K562 (cell line): ENCODE data around the gene NR2F2. TPM values are rescaled to one million over a fixed set of nuclear protein-coding genes. Genes with fewer than 3 reads are reported as not detected.

ENCODE experiments used
- BRCA1 ChIP-seq, 2 experiments: fragments of 450-650 bp in 1 of 2; sonication (generic) in 1 of 2; formaldehyde crosslinking in 1 of 2; IDR thresholded peaks; 2 replicates each; pipeline versions ENCODE4 v1.5.0 to v1.6.1; 2017 to 2020; ENCODE audit warnings: mild to moderate bottlenecking in 1 of 2, missing genetic modification reagents in 1 of 2
- E2F5 ChIP-seq: sonication (generic); formaldehyde crosslinking; IDR thresholded peaks from 2 replicates; pipeline ENCODE4 v1.8.0; 2022; ENCODE audit warnings: mild to moderate bottlenecking, missing genetic modification reagents
- MTF1 ChIP-seq: fragments of 250-450 bp; sonication (Bioruptor Pico); IDR thresholded peaks from 2 replicates; pipeline ENCODE4 v1.9.0; 2021; ENCODE audit warnings: moderate library complexity, mild to moderate bottlenecking, inconsistent platforms, borderline replicate concordance
- NELFE ChIP-seq: IDR thresholded peaks from 2 replicates; pipeline ENCODE4 v1.6.1; 2011; ENCODE audit warnings: mild to moderate bottlenecking; ENCODE audit not compliant: insufficient read depth, insufficient read length
- PHB2 ChIP-seq: fragments of 450-650 bp; IDR thresholded peaks from 2 replicates; pipeline ENCODE4 v1.6.1; 2017; ENCODE audit warnings: low read depth
- PML ChIP-seq: IDR thresholded peaks from 2 replicates; pipeline ENCODE4 v1.6.1; 2012; ENCODE audit warnings: low read length, inconsistent platforms
- RFX1 ChIP-seq: fragments of 450-650 bp; IDR thresholded peaks from 2 replicates; pipeline ENCODE4 v1.6.1; 2016; ENCODE audit warnings: mild to moderate bottlenecking, moderate library complexity
- SP1 ChIP-seq: sonication (generic); formaldehyde crosslinking; IDR thresholded peaks from 2 replicates; pipeline ENCODE4 v1.8.1; 2022; ENCODE audit warnings: mild to moderate bottlenecking, missing genetic modification reagents
- SUPT5H ChIP-seq: fragments of 450-650 bp; IDR thresholded peaks from 2 replicates; pipeline ENCODE4 v1.6.1; 2016
- TAL1 ChIP-seq: fragments of 450-650 bp; IDR thresholded peaks from 2 replicates; pipeline ENCODE4 v1.6.1; 2016; ENCODE audit warnings: mild to moderate bottlenecking
- ZNF197 ChIP-seq: fragments of 200-800 bp; sonication (Bioruptor generic); IDR thresholded peaks from 2 replicates; pipeline ENCODE4 v1.6.1; 2016; ENCODE audit warnings: low read depth, missing genetic modification characterization, missing compliant biosample characterization
- ZNF668 ChIP-seq: fragments of 250-450 bp; sonication (Bioruptor Pico); IDR thresholded peaks from 2 replicates; pipeline ENCODE4 v1.8.0; 2022; ENCODE audit warnings: mild to moderate bottlenecking, inconsistent platforms
- ZSCAN29 ChIP-seq: fragments of 450-650 bp; IDR thresholded peaks from 2 replicates; pipeline ENCODE4 v1.6.1; 2017
- polyA plus RNA-seq, 8 experiments: library from polyadenylated mRNA; depleted of rRNA in 4 of 8; stranded (reverse) in 5 of 8; unstranded in 3 of 8; fragments of >200 nt; fragmentation: Nextera tagmentation in 2 of 8; fragmentation: Illumina TruSeq in 1 of 8; extraction: Ambion mirVana in 2 of 8; extraction: Trizol in 1 of 8; gene quantifications; 2 replicates each; pipeline versions ENCODE4 v1.2.1 to v1.2.3, GENCODE V29; 2011 to 2014; ENCODE audit warnings: inconsistent platforms in 1 of 8, missing spikeins in 1 of 8
- total RNA-seq, 7 experiments: library from RNA; depleted of rRNA in 6 of 7; stranded (reverse); fragments of >200 nt in 6 of 7; fragmentation: Illumina TruSeq in 2 of 7; extraction: Trizol in 2 of 7; gene quantifications; 2 replicates each; pipeline versions ENCODE4 v1.2.1 to v1.2.3, GENCODE V29; 2011 to 2021; ENCODE audit warnings: low replicate concordance in 1 of 7
- TF ChIP-seq, protein P1 (sequence below): sonication (generic); formaldehyde crosslinking; IDR thresholded peaks from 2 replicates; pipeline ENCODE4 v1.9.0; 2022; ENCODE audit warnings: mild to moderate bottlenecking, missing genetic modification reagents
- TF ChIP-seq, protein P2 (sequence below): IDR thresholded peaks from 2 replicates; pipeline ENCODE4 v1.6.1; 2012; ENCODE audit warnings: low read depth, low read length, improper control_type of control experiment, borderline replicate concordance
- TF ChIP-seq, protein P3 (sequence below): sonication (generic); formaldehyde crosslinking; IDR thresholded peaks from 2 replicates; pipeline ENCODE4 v1.8.0; 2022; ENCODE audit warnings: mild to moderate bottlenecking, low read depth, missing genetic modification reagents

NR2F2 gene
- total and polyA plus RNA-seq, 9 of the 15 experiments (the other 6 are each of a cell fraction or from before 2014, with no cell fraction given), result 6.0 to 51.8 (median 11.1) TPM

GRCh38 chr15:96356494-96357455 lies 26.3 kb downstream of the NR2F2 start (continued):
- no peak for TF ChIP-seq MTF1 (CRISPR knock-in tag)
- TF ChIP-seq ZNF197, result no peak
- TF ChIP-seq ZSCAN29, result peak; percentile 99
- TF ChIP-seq ZNF668, result no peak
- TF ChIP-seq NELFE, result no peak
- no peak for TF ChIP-seq BRCA1 (IDR thresholded peaks at IDR 0.05)
- no peak for TF ChIP-seq BRCA1 (CRISPR knock-in tag; IDR thresholded peaks at IDR 0.05)
- TF ChIP-seq, protein P1, sequence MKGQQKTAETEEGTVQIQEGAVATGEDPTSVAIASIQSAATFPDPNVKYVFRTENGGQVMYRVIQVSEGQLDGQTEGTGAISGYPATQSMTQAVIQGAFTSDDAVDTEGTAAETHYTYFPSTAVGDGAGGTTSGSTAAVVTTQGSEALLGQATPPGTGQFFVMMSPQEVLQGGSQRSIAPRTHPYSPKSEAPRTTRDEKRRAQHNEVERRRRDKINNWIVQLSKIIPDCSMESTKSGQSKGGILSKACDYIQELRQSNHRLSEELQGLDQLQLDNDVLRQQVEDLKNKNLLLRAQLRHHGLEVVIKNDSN, result no peak
- no peak for TF ChIP-seq PHB2
- TF ChIP-seq SP1 (CRISPR knock-in tag), result peak; percentile 70; the same call in 1 of the 2 replicates
- peak; percentile 71 for TF ChIP-seq SUPT5H
- TF ChIP-seq, protein P2, sequence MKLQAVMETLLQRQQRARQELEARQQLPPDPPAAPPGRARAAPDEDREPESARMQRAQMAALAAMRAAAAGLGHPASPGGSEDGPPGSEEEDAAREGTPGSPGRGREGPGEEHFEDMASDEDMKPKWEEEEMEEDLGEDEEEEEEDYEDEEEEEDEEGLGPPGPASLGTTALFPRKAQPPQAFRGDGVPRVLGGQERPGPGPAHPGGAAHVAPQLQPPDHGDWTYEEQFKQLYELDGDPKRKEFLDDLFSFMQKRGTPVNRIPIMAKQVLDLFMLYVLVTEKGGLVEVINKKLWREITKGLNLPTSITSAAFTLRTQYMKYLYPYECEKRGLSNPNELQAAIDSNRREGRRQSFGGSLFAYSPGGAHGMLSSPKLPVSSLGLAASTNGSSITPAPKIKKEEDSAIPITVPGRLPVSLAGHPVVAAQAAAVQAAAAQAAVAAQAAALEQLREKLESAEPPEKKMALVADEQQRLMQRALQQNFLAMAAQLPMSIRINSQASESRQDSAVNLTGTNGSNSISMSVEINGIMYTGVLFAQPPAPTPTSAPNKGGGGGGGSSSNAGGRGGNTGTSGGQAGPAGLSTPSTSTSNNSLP, result peak; percentile 70; the same call in 1 of the 2 replicates
- TF ChIP-seq TAL1, result peak; percentile 35; the same call in 1 of the 2 replicates
- TF ChIP-seq PML, result no peak; the same call in 1 of the 2 replicates
- TF ChIP-seq, protein P3, sequence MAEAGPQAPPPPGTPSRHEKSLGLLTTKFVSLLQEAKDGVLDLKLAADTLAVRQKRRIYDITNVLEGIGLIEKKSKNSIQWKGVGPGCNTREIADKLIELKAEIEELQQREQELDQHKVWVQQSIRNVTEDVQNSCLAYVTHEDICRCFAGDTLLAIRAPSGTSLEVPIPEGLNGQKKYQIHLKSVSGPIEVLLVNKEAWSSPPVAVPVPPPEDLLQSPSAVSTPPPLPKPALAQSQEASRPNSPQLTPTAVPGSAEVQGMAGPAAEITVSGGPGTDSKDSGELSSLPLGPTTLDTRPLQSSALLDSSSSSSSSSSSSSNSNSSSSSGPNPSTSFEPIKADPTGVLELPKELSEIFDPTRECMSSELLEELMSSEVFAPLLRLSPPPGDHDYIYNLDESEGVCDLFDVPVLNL (CRISPR knock-in tag), result peak; percentile 88; the same call in 1 of the 2 replicates
- TF ChIP-seq RFX1, result no peak
- peak; percentile 68; the same call in 1 of the 2 replicates for TF ChIP-seq E2F5 (CRISPR knock-in tag)
